ENCODE results near the gene CYTH2.

GRCh38 chr19:48502350-48503018 is 33.3 kb downstream of the CYTH2 start:
- no peak for TF ChIP-seq CTCF (conservative IDR thresholded peaks at IDR 0.05; ENCODE audit: low read length)
- no peak for TF ChIP-seq EZH2phosphoT487 (IDR thresholded peaks at IDR 0.05; ENCODE audit: borderline replicate concordance, low read depth, low read length)
